C4-2B (cell line): ENCODE data around the gene FSTL5.

Source experiments
- CTCF ChIP-seq: fragments of 450-650 bp; conservative IDR thresholded peaks from 2 replicates; pipeline ENCODE4 v1.5.1; 2017; ENCODE audit warnings: mild to moderate bottlenecking
- ZFX ChIP-seq: fragments of 450-650 bp; IDR thresholded peaks from 2 replicates; pipeline ENCODE4 v1.6.1; 2017

GRCh38 chr4:161829591-161829990 is 334.2 kb downstream of the FSTL5 start:
- TF ChIP-seq CTCF: no peak
- TF ChIP-seq ZFX: no peak
